B cell (primary cell): Measurements from ENCODE around the gene AP1S2. TPM values are rescaled to one million over a fixed set of nuclear protein-coding genes. Genes with fewer than 3 reads are reported as not detected.
A peak's percentile ranks its signal among the peaks of the same experiment; 100 is the strongest.

ENCODE experiments used
- ATAC-seq: fragments of 200-7000 bp; cut with Tn5 transposase; one replicate; pipeline ENCODE4 v1.10.0; 2021; ENCODE audit warnings: low read depth, mild to moderate bottlenecking, moderate number of reproducible peaks, moderate library complexity
- CTCF ChIA-PET: fragments of 350-600 bp; sonication (Branson Sonifier 250); formaldehyde crosslinking; loops from one replicate; lab custom pipeline; 2021; ENCODE audit warnings: antibody characterized with exemption, inconsistent platforms; lab: Charles Lee
- POLR2A ChIA-PET: fragments of 350-600 bp; sonication (Branson Sonifier 250); formaldehyde crosslinking; loops from one replicate; lab custom pipeline; 2021; ENCODE audit warnings: antibody characterized with exemption; lab: Charles Lee
- DNase-seq: peaks from one replicate; pipeline ENCODE4 v3.0.0; 2013
- H2AFZ ChIP-seq: 2 replicates; pipeline ENCODE4 v1.6.1; 2012; ENCODE audit warnings: mild to moderate bottlenecking, low read depth, low read length; ENCODE audit not compliant: insufficient read depth, poor library complexity, severe bottlenecking
- H3K27ac ChIP-seq, 2 donors: 1 replicate in 1 of 2; 2 replicates in 1 of 2; pipeline ENCODE4 v1.5.1; 2012 to 2013; ENCODE audit warnings: low read length in 2 of 2, mild to moderate bottlenecking in 2 of 2, moderate library complexity in 1 of 2
- H3K27me3 ChIP-seq, 4 experiments: fragments of 200-600 bp in 1 of 4; sonication (generic) in 1 of 4; replicated peaks in 1 of 4; 1 replicate in 2 of 4; 2 replicates in 2 of 4; pipeline versions ENCODE4 v1.6.1 to v1.7.0; 2013 to 2016; ENCODE audit warnings: low read length in 3 of 4, mild to moderate bottlenecking in 2 of 4, mixed read lengths in 1 of 4, moderate library complexity in 1 of 4; ENCODE audit not compliant: insufficient read depth in 4 of 4, control insufficient read depth in 3 of 4; ENCODE audit errors: control extremely low read depth in 1 of 4
- H3K36me3 ChIP-seq, 2 experiments: replicated peaks in 1 of 2; 1 replicate in 1 of 2; 2 replicates in 1 of 2; pipeline versions ENCODE4 v1.6.1 to v1.7.1; 2013; ENCODE audit warnings: low read length in 1 of 2; ENCODE audit not compliant: insufficient read depth in 2 of 2, control insufficient read depth in 1 of 2; ENCODE audit errors: control extremely low read depth in 1 of 2, extremely low read depth in 1 of 2
- H3K4me1 ChIP-seq, 2 donors: fragments of 200-600 bp in 1 of 2; sonication (generic) in 1 of 2; 1 replicate in 1 of 2; 2 replicates in 1 of 2; pipeline versions ENCODE4 v1.5.1 to v1.6.1; 2013 to 2017; ENCODE audit warnings: low read length in 2 of 2; ENCODE audit not compliant: control insufficient read depth in 2 of 2, insufficient read depth in 2 of 2
- H3K4me2 ChIP-seq: replicated peaks from 2 replicates; pipeline ENCODE3; 2012; ENCODE audit warnings: mild to moderate bottlenecking, low read depth, low read length; ENCODE audit not compliant: poor library complexity, severe bottlenecking
- H3K4me3 ChIP-seq, 5 experiments: fragments of 200-600 bp in 1 of 5; sonication (generic) in 1 of 5; 1 replicate in 3 of 5; 2 replicates in 2 of 5; pipeline versions ENCODE4 v1.5.1 to v1.7.0; 2011 to 2016; ENCODE audit warnings: low read length in 4 of 5, mild to moderate bottlenecking in 4 of 5, low read depth in 2 of 5, control low read depth in 1 of 5, moderate library complexity in 1 of 5; ENCODE audit not compliant: insufficient read depth in 1 of 5; ENCODE audit errors: control extremely low read depth in 1 of 5, extremely low read depth in 1 of 5
- H3K79me2 ChIP-seq: fragments of 200-600 bp; sonication (generic); one replicate; pipeline ENCODE4 v1.6.0; 2016; ENCODE audit warnings: low read length; ENCODE audit not compliant: control insufficient read depth, insufficient read depth
- H3K9ac ChIP-seq: fragments of 200-600 bp; sonication (generic); 2 replicates; pipeline ENCODE4 v1.6.1; 2017; ENCODE audit warnings: mild to moderate bottlenecking, low read length, moderate library complexity
- H3K9me3 ChIP-seq, 3 donors: one replicate each; pipeline versions ENCODE4 v1.6.1 to v1.7.1; 2013; ENCODE audit warnings: low read length in 2 of 3; ENCODE audit not compliant: control insufficient read depth in 2 of 3, insufficient read depth in 1 of 3; ENCODE audit errors: control extremely low read depth in 1 of 3
- H4K20me1 ChIP-seq: 2 replicates; pipeline ENCODE4 v1.6.0; 2012; ENCODE audit warnings: mild to moderate bottlenecking, low read length; ENCODE audit not compliant: insufficient read depth, control insufficient read depth, poor library complexity, severe bottlenecking
- H3K27ac Mint-ChIP-seq: one replicate; pipeline ENCODE4 v1.8.0; 2021; ENCODE audit warnings: mixed read lengths
- H3K27me3 Mint-ChIP-seq: one replicate; pipeline ENCODE4 v1.8.0; 2021; ENCODE audit warnings: mixed read lengths
- H3K4me1 Mint-ChIP-seq: one replicate; pipeline ENCODE4 v1.8.0; 2021; ENCODE audit warnings: mixed read lengths
- H3K4me3 Mint-ChIP-seq: one replicate; pipeline ENCODE4 v1.8.0; 2021; ENCODE audit warnings: mixed read lengths
- H3K9me3 Mint-ChIP-seq: one replicate; pipeline ENCODE4 v1.8.0; 2022; ENCODE audit warnings: mixed read lengths; ENCODE audit not compliant: insufficient read depth
- CTCF ChIP-seq: fragments of 200-600 bp; IDR thresholded peaks from one replicate; pipeline ENCODE4 v1.8.0; 2022; ENCODE audit warnings: antibody characterized with exemption, mild to moderate bottlenecking
- EZH2 ChIP-seq: IDR thresholded peaks from 2 replicates; pipeline ENCODE4 v1.6.1; 2012; ENCODE audit warnings: borderline replicate concordance, low read depth, mild to moderate bottlenecking, moderate library complexity, low read length; ENCODE audit not compliant: insufficient read depth, poor library complexity, severe bottlenecking
- WGBS: methylation state at CpG from one replicate; pipeline ENCODE4 v1.1.5; 2013; ENCODE audit warnings: missing lambda C conversion rate; ENCODE audit not compliant: insufficient coverage; 5-methylcytosine and 5-hydroxymethylcytosine counted together
- intact Hi-C: fragments of 100-400 bp; cut with micrococcal nuclease; formaldehyde crosslinking; loops from one replicate; pipeline ENCODE4 v1.10.0; 2022
- polyA plus RNA-seq: library from polyadenylated mRNA; depleted of rRNA; stranded (reverse); fragments of >200 nt; gene quantifications from 2 replicates; pipeline ENCODE4 v1.2.3, GENCODE V29; 2012
- total RNA-seq, 2 donors: library from RNA; stranded (reverse); fragments of 120-200 nt in 1 of 2; gene quantifications; 1 replicate in 1 of 2; 2 replicates in 1 of 2; pipeline versions ENCODE4 v1.2.3 to v1.2.4, GENCODE V29; 2013 to 2022

AP1S2 gene
- total and polyA plus RNA-seq, 2 donors (not counting 1 experiment from before 2014, with no cell fraction given): 23.9 to 37.8 TPM

GRCh38 chrX:15815779-15816437 is 38.7 kb downstream of the AP1S2 start:
- Histone ChIP-seq H3K27me3 (no peaks in the 10 kb centered on the region), H3K4me2 (no peak overlapping the region), H3K9ac (no peak overlapping the region), H4K20me1 (peaks cover 6% of the 10 kb centered on the region), H3K36me3 (peaks cover 1 to 70% of the 10 kb centered on the region in 2 experiments), H3K4me3 (no peak overlapping the region), H2AFZ (no peak overlapping the region), H3K4me1 (no peaks in the 10 kb centered on the region), H3K27ac (no peak overlapping the region), H3K79me2 (no peaks in the 10 kb centered on the region), H3K9me3 (no peaks in the 10 kb centered on the region)
- no peaks in the 10 kb centered on the region for H3K27me3 Mint-ChIP-seq
- no peaks in the 10 kb centered on the region for H3K4me1 Mint-ChIP-seq
- no peak overlapping the region for H3K4me3 Mint-ChIP-seq
- ATAC-seq (no peak), DNase-seq (peak; percentile 28)
- POLR2A ChIA-PET: no interaction called here
- intact Hi-C loops: no loop called here
- CTCF ChIA-PET: interaction anchor here (0.7 to 1.2 kb wide), 5 partner anchors 11 to 629 kb away, joined by 3 to 7 read pairs (median 4); no protein-coding TSS in a partner anchor
- peak; percentile 17 for TF ChIP-seq CTCF
- no peak for TF ChIP-seq EZH2
- no CpG with 5 or more reads among the region's 10 CpGs for WGBS
- H3K9me3 Mint-ChIP-seq: no peaks in the 10 kb centered on the region
- peak overlapping the region; percentile 32 for H3K27ac Mint-ChIP-seq

DNA sequence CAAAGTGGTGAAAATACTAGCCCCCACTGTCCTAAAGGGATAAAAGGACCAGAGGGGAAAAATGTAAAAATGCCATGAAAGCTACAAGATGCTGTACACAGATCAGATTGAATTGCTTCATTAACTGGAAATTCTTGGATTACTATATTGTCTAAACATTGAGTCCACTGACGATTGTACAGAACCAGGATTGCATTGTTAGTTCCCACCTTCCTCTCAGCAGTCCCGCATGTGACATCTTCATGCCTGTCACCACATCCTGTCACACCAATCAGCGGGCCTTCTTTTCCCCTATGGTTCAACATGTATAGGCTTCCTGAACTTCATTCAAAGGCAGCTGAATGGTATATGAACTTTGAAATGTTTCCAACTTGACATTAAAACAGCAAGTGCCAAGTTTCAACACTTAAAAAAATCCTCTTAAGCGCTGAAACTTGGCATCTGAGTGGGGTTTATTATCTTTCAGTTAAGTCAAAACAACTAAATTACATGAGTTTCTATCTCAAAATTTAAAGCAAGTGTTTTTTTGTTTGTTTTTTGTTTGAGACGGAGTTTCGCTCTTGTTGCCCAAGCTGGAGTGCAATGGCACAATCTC is 39.7 kb downstream of the AP1S2 start:
- H3K4me1 Mint-ChIP-seq: no peaks in the 10 kb centered on the region
- Histone ChIP-seq H2AFZ (no peak overlapping the region), H4K20me1 (peaks cover 6% of the 10 kb centered on the region), H3K79me2 (no peaks in the 10 kb centered on the region), H3K9ac (no peak overlapping the region), H3K27me3 (no peaks in the 10 kb centered on the region), H3K9me3 (no peaks in the 10 kb centered on the region), H3K4me2 (no peak overlapping the region), H3K4me1 (no peaks in the 10 kb centered on the region), H3K27ac (no peak overlapping the region), H3K36me3 (peaks cover 0 to 66% of the 10 kb centered on the region in 2 experiments), H3K4me3 (no peak overlapping the region)
- no peak overlapping the region for H3K4me3 Mint-ChIP-seq
- TF ChIP-seq CTCF (no peak), EZH2 (no peak)
- intact Hi-C loops: no loop called here
- ChIA-PET CTCF (interaction anchor here (0.5 kb wide), 1 partner anchor 100 kb away, joined by 3 read pairs; no protein-coding TSS in a partner anchor), POLR2A (no interaction called here)
- no CpG with 5 or more reads among the region's 6 CpGs for WGBS
- DNase-seq (no peak), ATAC-seq (no peak)
- H3K27me3 Mint-ChIP-seq: no peaks in the 10 kb centered on the region
- no peaks in the 10 kb centered on the region for H3K9me3 Mint-ChIP-seq
- H3K27ac Mint-ChIP-seq: no peak overlapping the region
